HEK293T (cell line): Measurements from ENCODE around the gene PTGR3.
"Not testable (repeated sequence)": the region's sequence is repeated elsewhere in the genome, so short reads cannot be mapped to it uniquely, and the experiment has no call there.

Source experiments
- CTCF ChIA-PET: fragments of 350-600 bp; formaldehyde crosslinking; extraction: SDS; loops from one replicate; lab custom pipeline; 2021; ENCODE audit warnings: antibody characterized with exemption, inconsistent platforms; lab: Yijun Ruan, JAX
- POLR2A ChIA-PET: fragments of 350-600 bp; formaldehyde crosslinking; extraction: SDS; loops from one replicate; lab custom pipeline; 2020; ENCODE audit warnings: antibody characterized with exemption, inconsistent platforms; lab: Yijun Ruan, JAX
- DNase-seq: peaks from one replicate; pipeline ENCODE4 v3.0.0; 2012; ENCODE audit warnings: mixed read lengths; ENCODE audit errors: extremely low spot score
- ARNT ChIP-seq: fragments of 450-650 bp; IDR thresholded peaks from 2 replicates; pipeline ENCODE4 v1.6.1; 2017; ENCODE audit warnings: mild to moderate bottlenecking
- BHLHE40 ChIP-seq: fragments of 450-650 bp; IDR thresholded peaks from 2 replicates; pipeline ENCODE4 v1.6.1; 2016; ENCODE audit warnings: mild to moderate bottlenecking, moderate library complexity, borderline replicate concordance
- CTBP1 ChIP-seq: fragments of 450-650 bp; IDR thresholded peaks from 2 replicates; pipeline ENCODE4 v1.6.1; 2016; ENCODE audit warnings: borderline replicate concordance
- ELF4 ChIP-seq: fragments of 450-650 bp; IDR thresholded peaks from 2 replicates; pipeline ENCODE4 v1.6.1; 2017; ENCODE audit warnings: antibody characterized with exemption
- FOXA1 ChIP-seq: fragments of 450-650 bp; IDR thresholded peaks from 2 replicates; pipeline ENCODE4 v1.6.1; 2016; ENCODE audit warnings: mild to moderate bottlenecking
- FOXK2 ChIP-seq: fragments of 450-650 bp; IDR thresholded peaks from 2 replicates; pipeline ENCODE4 v1.6.1; 2016; ENCODE audit warnings: mild to moderate bottlenecking
- FOXM1 ChIP-seq: fragments of 450-650 bp; IDR thresholded peaks from 2 replicates; pipeline ENCODE4 v1.6.1; 2017; ENCODE audit warnings: mild to moderate bottlenecking, borderline replicate concordance
- HDGF ChIP-seq: fragments of 450-650 bp; IDR thresholded peaks from 2 replicates; pipeline ENCODE4 v1.6.1; 2017; ENCODE audit warnings: antibody characterized with exemption, borderline replicate concordance
- L3MBTL2 ChIP-seq: fragments of 450-650 bp; conservative IDR thresholded peaks from 2 replicates; pipeline ENCODE4 v1.6.1; 2016; ENCODE audit warnings: mild to moderate bottlenecking
- LEF1 ChIP-seq: fragments of 450-650 bp; IDR thresholded peaks from 2 replicates; pipeline ENCODE4 v1.6.1; 2017; ENCODE audit warnings: mild to moderate bottlenecking, borderline replicate concordance
- NFRKB ChIP-seq: fragments of 450-650 bp; IDR thresholded peaks from 2 replicates; pipeline ENCODE4 v1.6.1; 2016; ENCODE audit warnings: mild to moderate bottlenecking, moderate library complexity
- PKNOX1 ChIP-seq: fragments of 450-650 bp; IDR thresholded peaks from 2 replicates; pipeline ENCODE4 v1.6.1; 2016
- SP1 ChIP-seq: fragments of 450-650 bp; IDR thresholded peaks from 2 replicates; pipeline ENCODE4 v1.6.1; 2017
- SUZ12 ChIP-seq: fragments of 450-650 bp; IDR thresholded peaks from 2 replicates; pipeline ENCODE4 v1.6.1; 2016; ENCODE audit warnings: mild to moderate bottlenecking
- TARDBP ChIP-seq: fragments of 450-650 bp; IDR thresholded peaks from 2 replicates; pipeline ENCODE4 v1.6.1; 2016
- ZNF384 ChIP-seq: fragments of 450-650 bp; IDR thresholded peaks from 2 replicates; pipeline ENCODE4 v1.6.1; 2016

The PTGR3 gene

GRCh38 chr18:75198036-75198435, 10.9 kb downstream of the PTGR3 start:
- ChIA-PET CTCF (no interaction called here), POLR2A (no interaction called here)
- TF ChIP-seq SP1 (no peak), NFRKB (no peak), SUZ12 (no peak), ZNF384 (no peak), BHLHE40 (no peak), CTBP1 (no peak), FOXM1 (no peak), FOXA1 (no peak), PKNOX1 (no peak), FOXK2 (no peak), L3MBTL2 (no peak), ARNT (no peak), ELF4 (no peak), LEF1 (no peak), HDGF (no peak), TARDBP (no peak)
- no peak for DNase-seq

DNA sequence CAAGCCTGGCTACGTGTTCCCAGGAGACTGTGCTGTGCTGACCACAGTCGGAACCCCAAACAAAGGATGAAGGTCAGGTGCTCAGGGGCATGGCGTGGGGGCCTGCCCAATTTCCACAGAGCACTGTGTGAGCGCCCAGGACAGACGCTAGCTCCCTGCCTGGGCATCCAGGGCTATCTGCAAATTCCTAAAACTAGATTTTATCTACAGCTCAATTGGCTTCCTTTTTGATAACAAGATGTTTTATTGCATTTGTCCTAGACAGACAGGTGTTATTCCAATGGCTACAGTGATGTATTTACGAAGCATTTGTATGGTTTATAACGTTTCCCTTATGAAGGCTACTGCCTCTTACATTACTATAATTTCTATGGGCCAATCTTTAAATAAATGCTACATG, 16.0 kb downstream of the PTGR3 start:
- ChIA-PET POLR2A (no interaction called here), CTCF (no interaction called here)
- TF ChIP-seq BHLHE40 (no peak), TARDBP (no peak)
- no peak for DNase-seq

- DNase-seq = no peak
- ChIA-PET CTCF (no interaction called here), POLR2A (no interaction called here)
- TF ChIP-seq NFRKB (no peak), FOXK2 (no peak), SUZ12 (no peak), ZNF384 (no peak), ARNT (no peak)
Observed at GRCh38 chr18:75189696-75190095, 19.2 kb downstream of the PTGR3 start.

GRCh38 chr18:75187702-75188101, 21.2 kb downstream of the PTGR3 start:
- CTCF ChIA-PET, DNase-seq, POLR2A ChIA-PET: not testable (repeated sequence)

GRCh38 chr18:75185460-75185859, 23.5 kb downstream of the PTGR3 start:
- TF ChIP-seq LEF1 = no peak
- no peak for TF ChIP-seq ELF4
- TF ChIP-seq CTBP1 = no peak
- no peak for TF ChIP-seq HDGF
- TF ChIP-seq BHLHE40 = no peak
- no peak for TF ChIP-seq ARNT
- no peak for TF ChIP-seq SUZ12
- TF ChIP-seq SP1 = no peak
- TF ChIP-seq FOXA1 = no peak
- TF ChIP-seq L3MBTL2 = no peak
- no peak for TF ChIP-seq ZNF384
- no peak for TF ChIP-seq NFRKB
- POLR2A ChIA-PET = no interaction called here
- DNase-seq = no peak
- CTCF ChIA-PET = no interaction called here

DNA sequence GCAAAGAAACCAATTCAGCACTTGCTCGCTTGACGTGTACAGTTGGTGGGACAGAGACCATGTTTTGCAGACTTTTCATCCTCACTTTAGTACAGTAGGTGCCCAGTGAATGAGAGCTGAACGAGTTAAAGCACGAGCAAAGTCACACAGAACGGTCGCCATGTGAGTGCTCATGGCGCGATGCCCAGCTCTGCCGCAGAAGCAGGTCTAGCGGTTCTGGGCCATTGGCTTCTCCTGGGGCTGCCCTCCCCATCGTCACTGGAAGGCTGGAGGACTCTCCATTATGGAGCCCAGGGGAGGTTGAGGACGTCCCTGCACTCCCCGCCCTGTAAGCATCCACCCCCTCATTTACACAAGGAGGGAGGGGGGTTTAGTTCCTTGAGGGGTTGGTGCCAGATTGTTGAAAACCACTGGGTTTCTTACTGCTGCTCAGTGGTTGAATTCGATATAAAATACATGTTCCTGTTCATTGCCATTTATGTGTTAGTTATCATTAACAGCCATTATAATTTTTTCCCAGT, 24.9 kb downstream of the PTGR3 start:
- DNase-seq = no peak
- CTCF ChIA-PET = no interaction called here
- no peak for TF ChIP-seq ELF4
- no peak for TF ChIP-seq HDGF
- no peak for TF ChIP-seq NFRKB
- TF ChIP-seq SP1 = no peak
- no peak for TF ChIP-seq TARDBP
- no peak for TF ChIP-seq PKNOX1
- no peak for TF ChIP-seq BHLHE40
- no peak for TF ChIP-seq FOXK2
- no peak for TF ChIP-seq ZNF384
- TF ChIP-seq ARNT = no peak
- no peak for TF ChIP-seq L3MBTL2
- no peak for TF ChIP-seq FOXM1
- TF ChIP-seq CTBP1 = no peak
- TF ChIP-seq LEF1 = no peak
- TF ChIP-seq SUZ12 = no peak
- POLR2A ChIA-PET = no interaction called here

DNA sequence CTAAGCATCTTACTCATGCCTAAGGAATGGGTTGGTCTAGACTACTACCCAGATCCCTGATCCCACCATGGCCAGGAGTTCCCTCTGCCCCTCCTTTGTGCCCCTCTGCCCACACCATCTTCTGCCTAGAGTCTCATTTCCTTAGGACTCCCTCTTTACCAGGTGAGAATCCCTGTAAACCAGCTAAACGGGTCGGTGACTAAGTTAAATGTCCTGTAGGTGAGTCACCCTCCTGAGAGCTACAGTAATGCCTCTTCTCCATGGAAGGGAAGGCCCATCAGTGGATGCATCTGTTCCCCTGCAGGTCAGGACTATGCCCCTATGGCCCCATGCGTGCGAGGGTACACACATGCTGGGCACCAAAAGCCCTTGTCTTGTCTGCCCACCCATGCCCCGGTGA, 25.4 kb downstream of the PTGR3 start:
- ChIA-PET POLR2A (no interaction called here), CTCF (no interaction called here)
- TF ChIP-seq L3MBTL2 (no peak), LEF1 (no peak), ELF4 (no peak), ARNT (no peak), TARDBP (no peak), ZNF384 (no peak), SP1 (no peak), FOXA1 (no peak), CTBP1 (no peak)
- no peak for DNase-seq

- no peak for DNase-seq
- ChIA-PET CTCF (interaction anchor here (0.7 to 0.9 kb wide), 2 partner anchors 11 to 919 kb away, joined by 3 read pairs; no protein-coding TSS in a partner anchor), POLR2A (no interaction called here)
- TF ChIP-seq FOXK2 (no peak), FOXM1 (no peak), ZNF384 (no peak), SP1 (no peak), LEF1 (no peak), BHLHE40 (no peak)
Observed at GRCh38 chr18:75179819-75180600, 28.9 kb downstream of the PTGR3 start.
